Neural progenitor cell (in vitro differentiated cells): ENCODE measurements around the gene TBC1D19. TPM values are rescaled to one million over a fixed set of nuclear protein-coding genes. Genes with fewer than 3 reads are reported as not detected.
"Not testable (repeated sequence)": the region's sequence is repeated elsewhere in the genome, so short reads cannot be mapped to it uniquely, and the experiment has no call there.

Experiments used
- DNase-seq: peaks from one replicate; pipeline ENCODE4 v3.0.0-alpha.2; 2016; ENCODE audit warnings: low spot score
- H2AFZ ChIP-seq: fragments of 200-600 bp; sonication (generic); replicated peaks from 2 replicates; pipeline ENCODE4 v1.6.1; 2016; ENCODE audit warnings: antibody characterized with exemption
- H3F3A ChIP-seq: fragments of 200-600 bp; sonication (generic); 2 replicates; pipeline ENCODE4 v1.6.1; 2016; ENCODE audit warnings: antibody characterized with exemption, low read depth
- H3K27ac ChIP-seq: fragments of 200-600 bp; sonication (generic); 2 replicates; pipeline ENCODE4 v1.5.1; 2016; ENCODE audit warnings: mild to moderate bottlenecking
- H3K27me3 ChIP-seq: fragments of 200-600 bp; sonication (generic); 2 replicates; pipeline ENCODE4 v1.6.1; 2016; ENCODE audit warnings: mild to moderate bottlenecking, moderate library complexity
- H3K36me3 ChIP-seq: fragments of 200-600 bp; sonication (generic); 2 replicates; pipeline ENCODE4 v1.5.1; 2016
- H3K4me1 ChIP-seq: fragments of 200-600 bp; sonication (generic); 2 replicates; pipeline ENCODE4 v1.6.1; 2016; ENCODE audit warnings: mixed run types
- H3K4me2 ChIP-seq: fragments of 200-600 bp; sonication (generic); 2 replicates; pipeline ENCODE4 v1.6.1; 2016
- H3K4me3 ChIP-seq: fragments of 200-600 bp; sonication (generic); 2 replicates; pipeline ENCODE4 v1.5.1; 2016
- H3K79me2 ChIP-seq: fragments of 200-600 bp; sonication (generic); 2 replicates; pipeline ENCODE4 v1.6.1; 2016; ENCODE audit warnings: low read depth
- H3K9ac ChIP-seq: fragments of 200-600 bp; sonication (generic); 2 replicates; pipeline ENCODE4 v1.6.1; 2016
- H3K9me3 ChIP-seq: fragments of 200-600 bp; sonication (generic); 2 replicates; pipeline ENCODE4 v1.5.1; 2016; ENCODE audit warnings: low read depth
- H4K20me1 ChIP-seq: fragments of 200-600 bp; sonication (generic); 2 replicates; pipeline ENCODE4 v1.6.1; 2016; ENCODE audit warnings: low read depth
- H3K27ac Mint-ChIP-seq: 3 replicates; pipeline ENCODE4 v1.8.0; 2021; ENCODE audit warnings: mixed read lengths
- H3K27me3 Mint-ChIP-seq: 2 replicates; pipeline ENCODE4 v1.8.0; 2022; ENCODE audit warnings: low read depth, mild to moderate bottlenecking, inconsistent platforms, moderate library complexity, mixed read lengths; ENCODE audit not compliant: insufficient read depth
- H3K36me3 Mint-ChIP-seq: 3 replicates; pipeline ENCODE4 v1.8.0; 2021; ENCODE audit warnings: mixed read lengths
- H3K4me1 Mint-ChIP-seq: 3 replicates; pipeline ENCODE4 v1.8.0; 2021; ENCODE audit warnings: mixed read lengths
- H3K4me3 Mint-ChIP-seq: 3 replicates; pipeline ENCODE4 v1.8.0; 2021; ENCODE audit warnings: mild to moderate bottlenecking, moderate library complexity, mixed read lengths
- H3K9me3 Mint-ChIP-seq: 3 replicates; pipeline ENCODE4 v1.8.0; 2020; ENCODE audit warnings: mixed read lengths
- CTCF ChIP-seq: fragments of 200-600 bp; sonication (generic); IDR thresholded peaks from 2 replicates; pipeline ENCODE4 v1.5.1; 2017; ENCODE audit warnings: antibody characterized with exemption, mild to moderate bottlenecking
- EZH2 ChIP-seq: fragments of 200-600 bp; sonication (generic); IDR thresholded peaks from 2 replicates; pipeline ENCODE4 v1.6.1; 2017; ENCODE audit warnings: antibody characterized with exemption, mild to moderate bottlenecking, moderate library complexity
- EZH2phosphoT487 ChIP-seq: fragments of 200-600 bp; sonication (generic); IDR thresholded peaks from 2 replicates; pipeline ENCODE4 v1.6.1; 2017; ENCODE audit warnings: antibody characterized with exemption
- total RNA-seq: library from RNA; depleted of rRNA; stranded (reverse); fragments of >200 nt; gene quantifications from 2 replicates; pipeline ENCODE4 v1.2.3, GENCODE V29; 2015; ENCODE audit warnings: low replicate concordance

The TBC1D19 gene
- total RNA-seq, 1 donor from 2014 or later = 30.7 TPM

DNA sequence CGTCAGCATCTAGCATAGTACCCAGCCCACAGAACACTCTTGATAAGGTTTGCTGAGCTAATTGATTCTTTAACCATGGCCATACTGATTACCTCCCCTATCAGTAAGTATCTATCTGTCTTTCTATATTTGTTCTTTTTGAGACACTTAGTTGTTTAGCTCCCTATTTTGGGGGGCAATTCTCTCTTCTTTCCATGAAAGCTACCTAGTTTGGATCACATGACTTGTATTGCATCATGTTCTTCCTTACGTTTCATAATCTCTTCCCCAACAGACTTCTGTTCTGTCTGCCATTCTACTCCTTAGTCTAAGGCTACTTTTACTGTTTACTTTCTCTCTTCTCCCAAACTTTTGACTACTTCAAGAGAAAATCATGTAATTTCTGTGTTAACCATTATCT, 39.0 kb downstream of the TBC1D19 start:
- DNase-seq = no peak
- no peak overlapping the region for H2AFZ ChIP-seq
- H3K27me3 ChIP-seq = no peaks in the 10 kb centered on the region
- H3K9ac ChIP-seq = no peak overlapping the region
- no peaks in the 10 kb centered on the region for H3K36me3 ChIP-seq
- H3K27ac Mint-ChIP-seq = no peak overlapping the region
- H3K36me3 Mint-ChIP-seq = no peaks in the 10 kb centered on the region
- H3K27ac ChIP-seq = no peak overlapping the region
- H3K9me3 ChIP-seq = no peaks in the 10 kb centered on the region
- H3F3A ChIP-seq = no peaks in the 10 kb centered on the region
- no peak overlapping the region for H3K4me3 Mint-ChIP-seq
- no peaks in the 10 kb centered on the region for H3K79me2 ChIP-seq
- TF ChIP-seq EZH2phosphoT487 (no peak), CTCF (no peak), EZH2 (no peak)
- H3K4me1 Mint-ChIP-seq = no peaks in the 10 kb centered on the region
- no peaks in the 10 kb centered on the region for H4K20me1 ChIP-seq
- H3K27me3 Mint-ChIP-seq = no peaks in the 10 kb centered on the region
- peaks cover 2% of the 10 kb centered on the region for H3K9me3 Mint-ChIP-seq
- no peaks in the 10 kb centered on the region for H3K4me1 ChIP-seq
- H3K4me3 ChIP-seq = no peak overlapping the region
- no peak overlapping the region for H3K4me2 ChIP-seq

GRCh38 chr4:26626658-26627057, 42.8 kb downstream of the TBC1D19 start:
- not testable (repeated sequence) for H3K9me3 Mint-ChIP-seq, H3K27me3 Mint-ChIP-seq, H3F3A ChIP-seq, H3K9ac ChIP-seq, H3K4me3 ChIP-seq, H3K9me3 ChIP-seq, H3K36me3 Mint-ChIP-seq, DNase-seq, H3K27ac Mint-ChIP-seq, H3K36me3 ChIP-seq, H4K20me1 ChIP-seq, H3K4me1 Mint-ChIP-seq, H3K79me2 ChIP-seq, H3K27ac ChIP-seq, H2AFZ ChIP-seq, H3K27me3 ChIP-seq, H3K4me2 ChIP-seq, H3K4me1 ChIP-seq, H3K4me3 Mint-ChIP-seq

DNA sequence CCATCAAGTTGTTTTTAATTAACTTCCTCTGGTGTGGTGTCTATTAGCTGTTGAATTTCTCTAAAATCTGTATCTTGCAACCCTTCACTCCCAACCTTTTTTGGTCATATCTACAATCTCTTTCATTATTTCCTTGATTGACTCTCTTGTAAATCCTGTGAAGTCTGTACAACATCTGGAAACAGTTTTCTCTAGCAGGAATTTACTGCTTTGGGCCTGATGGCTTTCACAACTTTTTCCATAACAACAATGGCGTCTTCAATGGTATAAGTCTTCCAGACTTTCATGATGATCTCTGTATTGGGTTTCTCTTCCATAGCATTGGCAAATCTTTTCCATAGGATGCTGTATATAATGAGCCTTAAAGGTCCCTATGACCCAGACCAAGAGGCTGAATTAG, 49.0 kb downstream of the TBC1D19 start:
- no peaks in the 10 kb centered on the region for H3K27me3 ChIP-seq
- no peaks in the 10 kb centered on the region for H3K4me1 Mint-ChIP-seq
- H4K20me1 ChIP-seq = no peaks in the 10 kb centered on the region
- no peak overlapping the region for H3K27ac ChIP-seq
- H3K9me3 ChIP-seq = no peaks in the 10 kb centered on the region
- H3K36me3 Mint-ChIP-seq = peaks cover 7% of the 10 kb centered on the region
- H3F3A ChIP-seq = no peaks in the 10 kb centered on the region
- no peaks in the 10 kb centered on the region for H3K4me1 ChIP-seq
- H3K79me2 ChIP-seq = no peaks in the 10 kb centered on the region
- H3K36me3 ChIP-seq = no peaks in the 10 kb centered on the region
- no peak overlapping the region for H3K9ac ChIP-seq
- no peak overlapping the region for H3K27ac Mint-ChIP-seq
- H3K4me2 ChIP-seq = no peak overlapping the region
- H2AFZ ChIP-seq = no peak overlapping the region
- no peak for DNase-seq
- no peaks in the 10 kb centered on the region for H3K9me3 Mint-ChIP-seq
- H3K4me3 ChIP-seq = no peak overlapping the region
- no peak overlapping the region for H3K4me3 Mint-ChIP-seq
- H3K27me3 Mint-ChIP-seq = no peaks in the 10 kb centered on the region
- TF ChIP-seq CTCF (no peak), EZH2 (no peak), EZH2phosphoT487 (no peak)

GRCh38 chr4:26634237-26634636, 50.4 kb downstream of the TBC1D19 start:
- Mint-ChIP-seq H3K36me3 (peaks cover 8% of the 10 kb centered on the region), H3K4me1 (no peaks in the 10 kb centered on the region), H3K27me3 (no peaks in the 10 kb centered on the region), H3K27ac (no peak overlapping the region), H3K9me3 (no peaks in the 10 kb centered on the region), H3K4me3 (no peak overlapping the region)
- Histone ChIP-seq H3K27ac (no peak overlapping the region), H3K4me3 (no peak overlapping the region), H4K20me1 (no peaks in the 10 kb centered on the region), H3K4me1 (no peaks in the 10 kb centered on the region), H3K9ac (no peak overlapping the region), H3K9me3 (no peaks in the 10 kb centered on the region), H3K27me3 (no peaks in the 10 kb centered on the region), H3K36me3 (no peaks in the 10 kb centered on the region), H3F3A (no peaks in the 10 kb centered on the region), H3K4me2 (no peak overlapping the region), H2AFZ (no peak overlapping the region), H3K79me2 (no peaks in the 10 kb centered on the region)
- DNase-seq = no peak
- TF ChIP-seq EZH2phosphoT487 (no peak), EZH2 (no peak), CTCF (no peak)
